ENCODE data around the gene OMP. TPM values are rescaled to one million over a fixed set of nuclear protein-coding genes. Genes with fewer than 3 reads are reported as not detected.

Gene OMP
- total and polyA plus RNA-seq, 2 of the 4 experiments (the other 2 are of a cell fraction): 0.27 TPM; not detected in 1

- H2AK9ac ChIP-seq (replicated peaks; ENCODE audit: low read depth, low read length, poor library complexity): no peak overlapping the region
- H3K14ac ChIP-seq (replicated peaks; ENCODE audit: low read depth, low read length): no peak overlapping the region
- H3K4me2 ChIP-seq (ENCODE audit: low read depth, low read length): no peak overlapping the region
- peaks cover 5% of the 10 kb centered on the region; the same call in 1 of the 2 replicates for H3K9me1 ChIP-seq (ENCODE audit: insufficient read depth, low read length)
- peaks cover 7 to 21% of the 10 kb centered on the region in 2 experiments for H3K79me1 ChIP-seq (ENCODE audit: low read depth in 1 of 2, low read length in 2 of 2)
- H3K18ac ChIP-seq (ENCODE audit: low read depth, low read length): no peak overlapping the region
- H4K91ac ChIP-seq (ENCODE audit: insufficient read depth, low read depth, low read length): no peak overlapping the region
- ChIA-PET CTCF (no interaction called here), POLR2A (ENCODE audit: unreplicated experiment) (no interaction called here)
- H3K23ac ChIP-seq (ENCODE audit: low read depth, low read length): no peak overlapping the region
- no peak overlapping the region for H2BK15ac ChIP-seq (ENCODE audit: low read depth, low read length)
- H2BK120ac ChIP-seq (ENCODE audit: low read depth, low read length): no peak overlapping the region
- H2AK5ac ChIP-seq (ENCODE audit: low read depth, low read length): no peak overlapping the region
- peaks cover 4% of the 10 kb centered on the region; the same call in 1 of the 2 replicates for H3K36me3 ChIP-seq (ENCODE audit: control insufficient read depth, insufficient read depth, low read length)
- in situ Hi-C loops (cut with MboI; ENCODE audit: low sequenced_read_pairs) (no loop called here), dilution Hi-C loops (cut with HindIII; ENCODE audit: low sequenced_read_pairs, unreplicated experiment) (no loop called here), intact Hi-C loops (cut with micrococcal nuclease) (no loop called here)
- no peak overlapping the region for H2BK5ac ChIP-seq (ENCODE audit: low read depth, low read length, poor library complexity, severe bottlenecking)
- BruUV-seq (replicated peaks): no TSS peak
- ATAC-seq (ENCODE audit: low read depth): no peak
- H3K4me1 ChIP-seq (ENCODE audit: control insufficient read depth, insufficient read depth, low read length): peaks cover 15% of the 10 kb centered on the region
- H4K8ac ChIP-seq (ENCODE audit: low read depth in 2 of 2, low read length in 2 of 2): no peak overlapping the region; a peak in 1 of 4 replicates
- H4K20me1 ChIP-seq (ENCODE audit: insufficient read depth, low read length): no peaks in the 10 kb centered on the region
- no peak overlapping the region for H3K4ac ChIP-seq (ENCODE audit: low read depth, low read length)
- H2BK20ac ChIP-seq (ENCODE audit: low read depth, low read length): no peak overlapping the region
- DNase-seq: no peak
- WGBS, 2 experiments (ENCODE audit: extremely low coverage in 2 of 2, insufficient read length in 1 of 2): 100% methylated on average over 7 of the region's 12 CpGs; no CpG with 5 or more reads in 1 of the 2 experiments
- H3K9me3 ChIP-seq (ENCODE audit: control insufficient read depth, insufficient read depth, low read length): no peaks in the 10 kb centered on the region
- no peak overlapping the region for H3K9ac ChIP-seq (ENCODE audit: low read depth, low read length)
- no peak overlapping the region for H3K27ac ChIP-seq (ENCODE audit: insufficient read depth, low read length)
- H3K4me3 ChIP-seq (ENCODE audit: insufficient read depth, low read depth, low read length): no peak overlapping the region
- no peak overlapping the region for H3K56ac ChIP-seq (ENCODE audit: extremely low read depth, insufficient read depth, low read length)
- H4K5ac ChIP-seq (ENCODE audit: low read depth, low read length): no peak overlapping the region
- H3K27me3 ChIP-seq (ENCODE audit: control insufficient read depth, insufficient read depth, low read length): no peaks in the 10 kb centered on the region
- no peak overlapping the region for H2AFZ ChIP-seq (replicated peaks; ENCODE audit: low read length, poor library complexity)
- TF ChIP-seq RFX5 (IDR thresholded peaks at IDR 0.05; ENCODE audit: low read depth, low read length) (no peak), MAFK (IDR thresholded peaks at IDR 0.05; ENCODE audit: low read depth, low read length) (no peak), RAD21 (IDR thresholded peaks at IDR 0.05; ENCODE audit: low read length) (no peak), BHLHE40 (IDR thresholded peaks at IDR 0.05; ENCODE audit: low read depth, low read length) (no peak), POLR2A (IDR thresholded peaks at IDR 0.05; ENCODE audit: low read depth, low read length) (no peak), USF2 (IDR thresholded peaks at IDR 0.05; ENCODE audit: low read depth, low read length) (no peak), CTCF (conservative IDR thresholded peaks at IDR 0.05; ENCODE audit: low read depth, low read length) (no peak), MXI1 (IDR thresholded peaks at IDR 0.05; ENCODE audit: borderline replicate concordance, low read depth, low read length) (no peak), MAZ (IDR thresholded peaks at IDR 0.05; ENCODE audit: borderline replicate concordance, low read depth, low read length) (no peak)
Observed at GRCh38 chr11:77083566-77084245, 18.9 kb upstream of the OMP start.

Data from IMR-90 (cell line).